CD4-positive, alpha-beta T cell treated with Interleukin-6 for 4 hours (primary cell): Measurements from ENCODE around the gene MIR17HG.
"Not testable (repeated sequence)": the region's sequence is repeated elsewhere in the genome, so short reads cannot be mapped to it uniquely, and the experiment has no call there.

Experiments used
- DNase-seq: peaks from one replicate; pipeline ENCODE4 v3.0.0-alpha.2; 2020; ENCODE audit warnings: mixed read lengths

MIR17HG gene

GRCh38 chr13:91347996-91348905, 764 bp downstream of the MIR17HG start:
- DNase-seq, result peak; percentile 75

GRCh38 chr13:91348906-91349435, 1.5 kb downstream of the MIR17HG start:
- DNase-seq, result peak; percentile 94

GRCh38 chr13:91349992-91350911, 2.8 kb downstream of the MIR17HG start:
- DNase-seq, result no peak

GRCh38 chr13:91351123-91351522, 3.6 kb downstream of the MIR17HG start:
- no peak for DNase-seq

GRCh38 chr13:91351980-91352379, 4.5 kb downstream of the MIR17HG start:
- no peak for DNase-seq

GRCh38 chr13:91352891-91353290, 5.4 kb downstream of the MIR17HG start:
- not testable (repeated sequence) for DNase-seq

GRCh38 chr13:91353494-91353893, 6.0 kb downstream of the MIR17HG start:
- no peak for DNase-seq

GRCh38 chr13:91355099-91355825, 7.8 kb downstream of the MIR17HG start:
- DNase-seq, result no peak

GRCh38 chr13:91355826-91356710, 8.6 kb downstream of the MIR17HG start:
- DNase-seq, result no peak

GRCh38 chr13:91356919-91357612, 9.6 kb downstream of the MIR17HG start:
- DNase-seq, result no peak

GRCh38 chr13:91357613-91358386, 10.3 kb downstream of the MIR17HG start:
- no peak for DNase-seq

- no peak for DNase-seq
These were observed 10.9 kb downstream of the MIR17HG start for GRCh38 chr13:91358387-91358782.

- DNase-seq, result no peak
These were observed 11.6 kb downstream of the MIR17HG start for GRCh38 chr13:91359111-91359510.

GRCh38 chr13:91359631-91360030, 12.1 kb downstream of the MIR17HG start:
- no peak for DNase-seq

GRCh38 chr13:91360246-91360751, 12.8 kb downstream of the MIR17HG start:
- no peak for DNase-seq

- DNase-seq, result no peak
These were observed 14.3 kb downstream of the MIR17HG start for GRCh38 chr13:91361755-91362271.

- DNase-seq, result no peak
These were observed 15.4 kb downstream of the MIR17HG start for GRCh38 chr13:91362908-91363307.

GRCh38 chr13:91368101-91368500, 20.6 kb downstream of the MIR17HG start:
- no peak for DNase-seq

GRCh38 chr13:91368676-91369440, 21.4 kb downstream of the MIR17HG start:
- no peak for DNase-seq
